IPS DF 4.7 (cell line): ENCODE data around the gene ZNF747.
"Not testable (repeated sequence)": the region's sequence is repeated elsewhere in the genome, so short reads cannot be mapped to it uniquely, and the experiment has no call there.

ENCODE experiments used
- DNase-seq: peaks from one replicate; pipeline ENCODE4 v3.0.0-alpha.2; 2013; ENCODE audit warnings: low spot score; ENCODE audit errors: extremely low read depth

ZNF747 gene

GRCh38 chr16:30535106-30535776 lies 583 bp upstream of the ZNF747 start:
- no peak for DNase-seq

- DNase-seq: no peak
Observed at GRCh38 chr16:30533748-30534367, 800 bp downstream of the ZNF747 start.

GRCh38 chr16:30533146-30533522 lies 1.5 kb downstream of the ZNF747 start:
- no peak for DNase-seq

- DNase-seq: no peak
Observed at GRCh38 chr16:30532285-30533145, 2.1 kb downstream of the ZNF747 start.

- no peak for DNase-seq
Observed at GRCh38 chr16:30530163-30531037, 4.3 kb downstream of the ZNF747 start.

GRCh38 chr16:30528799-30529457 lies 5.7 kb downstream of the ZNF747 start:
- DNase-seq: no peak

- DNase-seq: no peak
Observed at GRCh38 chr16:30527635-30528178, 7.0 kb downstream of the ZNF747 start.

GRCh38 chr16:30526823-30527634 lies 7.6 kb downstream of the ZNF747 start:
- DNase-seq: no peak

- DNase-seq: no peak
Observed at GRCh38 chr16:30526137-30526822, 8.4 kb downstream of the ZNF747 start, which contains the start of gene ZNF768. TSS of gene ZNF768 (minus strand) at chr16:30526566. CDS start at chr16:30526413, 153 bp downstream.

- no peak for DNase-seq
Observed at GRCh38 chr16:30525844-30526136, 8.9 kb downstream of the ZNF747 start.

- DNase-seq: no peak
Observed at GRCh38 chr16:30524575-30525568, 9.8 kb downstream of the ZNF747 start.

GRCh38 chr16:30523768-30524574 lies 10.7 kb downstream of the ZNF747 start:
- no peak for DNase-seq

- DNase-seq: not testable (repeated sequence)
Observed at GRCh38 chr16:30522702-30523463, 11.8 kb downstream of the ZNF747 start.

GRCh38 chr16:30521873-30522641 lies 12.6 kb downstream of the ZNF747 start:
- DNase-seq: no peak

GRCh38 chr16:30521476-30521872 lies 13.2 kb downstream of the ZNF747 start:
- DNase-seq: no peak
